GM18520 (cell line): ENCODE data around the gene CILP2.

Experiments
- ATAC-seq: cut with Tn5 transposase; IDR thresholded peaks from one replicate; pipeline ENCODE4 v1.9.1; 2021; ENCODE audit not compliant: unreplicated experiment

Gene CILP2, protein sequence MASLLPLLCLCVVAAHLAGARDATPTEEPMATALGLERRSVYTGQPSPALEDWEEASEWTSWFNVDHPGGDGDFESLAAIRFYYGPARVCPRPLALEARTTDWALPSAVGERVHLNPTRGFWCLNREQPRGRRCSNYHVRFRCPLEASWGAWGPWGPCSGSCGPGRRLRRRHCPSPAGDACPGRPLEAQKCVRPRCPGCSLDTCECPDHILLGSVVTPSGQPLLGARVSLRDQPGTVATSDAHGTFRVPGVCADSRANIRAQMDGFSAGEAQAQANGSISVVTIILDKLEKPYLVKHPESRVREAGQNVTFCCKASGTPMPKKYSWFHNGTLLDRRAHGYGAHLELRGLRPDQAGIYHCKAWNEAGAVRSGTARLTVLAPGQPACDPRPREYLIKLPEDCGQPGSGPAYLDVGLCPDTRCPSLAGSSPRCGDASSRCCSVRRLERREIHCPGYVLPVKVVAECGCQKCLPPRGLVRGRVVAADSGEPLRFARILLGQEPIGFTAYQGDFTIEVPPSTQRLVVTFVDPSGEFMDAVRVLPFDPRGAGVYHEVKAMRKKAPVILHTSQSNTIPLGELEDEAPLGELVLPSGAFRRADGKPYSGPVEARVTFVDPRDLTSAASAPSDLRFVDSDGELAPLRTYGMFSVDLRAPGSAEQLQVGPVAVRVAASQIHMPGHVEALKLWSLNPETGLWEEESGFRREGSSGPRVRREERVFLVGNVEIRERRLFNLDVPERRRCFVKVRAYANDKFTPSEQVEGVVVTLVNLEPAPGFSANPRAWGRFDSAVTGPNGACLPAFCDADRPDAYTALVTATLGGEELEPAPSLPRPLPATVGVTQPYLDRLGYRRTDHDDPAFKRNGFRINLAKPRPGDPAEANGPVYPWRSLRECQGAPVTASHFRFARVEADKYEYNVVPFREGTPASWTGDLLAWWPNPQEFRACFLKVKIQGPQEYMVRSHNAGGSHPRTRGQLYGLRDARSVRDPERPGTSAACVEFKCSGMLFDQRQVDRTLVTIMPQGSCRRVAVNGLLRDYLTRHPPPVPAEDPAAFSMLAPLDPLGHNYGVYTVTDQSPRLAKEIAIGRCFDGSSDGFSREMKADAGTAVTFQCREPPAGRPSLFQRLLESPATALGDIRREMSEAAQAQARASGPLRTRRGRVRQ

DNA sequence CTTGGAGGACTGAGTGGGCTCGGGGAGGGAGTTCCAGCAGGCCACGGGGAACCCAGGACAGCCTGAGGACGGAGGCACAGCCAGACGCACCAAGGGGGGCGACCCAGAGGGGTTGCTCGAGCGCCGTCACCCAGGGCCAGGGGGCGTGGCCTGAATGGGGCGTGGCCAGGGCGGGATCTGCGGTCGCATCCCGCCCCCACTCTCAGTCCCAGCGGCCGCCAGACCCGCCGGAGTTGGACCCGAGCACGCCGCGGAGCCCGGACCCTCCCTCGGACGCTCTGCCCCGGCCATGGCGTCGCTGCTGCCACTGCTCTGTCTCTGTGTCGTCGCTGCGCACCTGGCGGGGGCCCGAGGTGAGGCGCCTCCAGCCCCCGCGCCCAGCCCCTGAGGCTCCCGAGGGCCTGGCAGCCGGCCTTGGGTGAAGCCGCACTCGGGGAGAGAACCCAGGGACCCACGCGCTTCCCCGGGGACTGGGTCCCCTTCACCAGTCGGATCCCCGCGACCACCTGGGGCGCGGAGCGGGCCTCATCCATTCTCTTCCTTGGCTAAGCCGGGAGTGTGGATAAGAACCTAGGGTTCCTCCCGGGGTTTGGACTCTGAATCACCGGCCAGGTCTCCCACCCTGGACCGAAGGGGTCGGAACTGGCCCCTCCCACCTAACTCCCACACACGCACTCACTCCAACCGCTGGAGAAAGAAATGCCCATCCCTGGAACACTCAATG, at the start of gene CILP2:
Gene CILP2 (plus strand): TSS at position 205 of the 724 bp plus-strand sequence. CDS start 85 bp downstream, at position 290.
- ATAC-seq, result no peak

DNA sequence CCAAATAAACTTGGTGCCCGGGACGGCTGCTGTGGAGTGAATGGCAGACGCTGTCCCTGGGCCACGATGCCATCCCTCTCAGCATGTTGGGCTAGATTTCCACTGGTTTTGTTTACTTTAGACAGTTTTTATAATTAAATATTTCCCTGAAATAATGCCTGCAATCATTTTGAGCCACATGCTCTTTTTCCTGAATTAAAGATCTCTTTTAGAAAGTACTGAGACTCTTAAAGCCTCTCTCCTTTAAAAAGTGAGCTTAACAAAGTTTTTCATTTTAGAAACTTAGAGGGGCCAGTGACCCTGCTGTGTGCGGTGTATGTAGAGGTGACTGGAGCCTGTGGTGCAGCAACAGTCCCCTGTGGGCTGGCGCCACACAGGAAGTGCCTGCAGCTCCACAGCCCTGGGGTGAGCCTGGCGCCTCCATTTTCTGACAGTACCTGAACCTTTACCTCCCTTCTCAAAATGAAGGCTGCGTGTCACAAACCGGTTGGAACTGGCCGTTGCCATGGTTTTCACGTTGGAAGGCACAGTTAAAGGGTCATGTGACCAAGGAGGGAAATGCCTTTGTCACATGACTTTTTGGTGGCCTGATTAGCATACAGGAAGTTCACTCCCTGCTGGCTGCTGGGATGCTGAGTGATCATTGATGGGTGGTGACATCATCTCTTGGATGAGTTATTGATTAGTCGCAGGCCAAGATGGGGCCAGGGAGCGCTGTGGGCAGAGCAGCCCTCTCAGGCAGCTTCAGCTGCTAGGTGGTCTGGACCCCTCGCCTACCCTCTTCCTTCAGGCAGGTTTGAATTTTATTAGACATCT, 49.0 kb upstream of the CILP2 start:
- peak; percentile 43 for ATAC-seq

DNA sequence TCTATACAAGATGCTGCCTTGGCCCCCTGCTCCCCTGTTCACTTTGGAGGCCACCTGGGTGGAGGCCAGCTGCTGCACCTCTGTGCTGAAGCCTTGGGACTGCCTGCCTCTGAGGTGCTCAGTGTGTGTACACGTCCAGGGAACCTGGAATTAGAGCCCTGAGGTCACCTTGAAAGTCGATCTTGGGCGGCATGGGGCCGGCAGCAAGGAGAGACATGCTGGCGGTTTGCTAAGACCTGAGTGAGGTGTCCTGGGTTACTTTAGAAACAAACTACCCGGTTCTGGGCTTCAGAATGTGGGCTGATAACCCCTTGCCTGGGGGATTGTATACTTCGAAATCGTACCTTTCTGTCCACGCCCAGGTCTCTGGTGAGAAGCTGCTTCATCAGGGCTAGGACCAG, 48.3 kb upstream of the CILP2 start:
- ATAC-seq, result no peak

DNA sequence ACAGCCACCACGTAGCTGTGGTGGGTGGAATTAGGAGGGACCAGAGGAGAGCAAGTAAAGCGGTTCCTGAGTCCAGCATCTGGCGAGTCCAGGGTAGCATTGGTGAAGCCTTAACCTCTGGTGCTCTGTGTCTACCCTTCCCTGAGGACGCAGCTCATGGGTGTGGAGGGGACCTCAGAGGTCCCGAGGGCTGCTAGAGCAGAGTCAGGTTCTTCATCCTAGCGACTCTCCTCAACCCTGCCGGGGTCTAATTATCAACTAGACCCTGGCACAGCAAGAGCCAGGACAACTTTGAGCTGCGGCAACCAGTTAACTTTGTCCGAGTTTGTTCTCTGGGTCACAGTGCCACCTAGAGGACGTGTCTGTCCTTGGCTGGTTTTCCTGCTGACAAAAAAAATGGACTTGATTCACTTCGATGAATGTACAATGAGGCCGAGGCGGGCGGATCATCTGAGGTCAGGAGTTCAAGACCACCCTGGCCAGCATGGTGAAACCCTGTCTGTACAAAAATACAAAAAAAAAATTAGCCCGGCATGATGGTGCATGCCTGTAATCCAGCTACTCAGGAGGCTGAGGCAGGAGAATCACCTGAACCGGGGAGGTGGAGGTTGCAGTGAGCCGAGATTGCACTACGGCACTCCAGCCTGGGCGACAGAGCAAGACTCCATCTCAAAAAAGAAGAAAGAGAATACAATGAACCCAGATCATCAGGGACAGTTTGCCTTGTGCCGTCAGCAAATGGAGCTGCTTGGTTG, 47.7 kb upstream of the CILP2 start:
- no peak for ATAC-seq

DNA sequence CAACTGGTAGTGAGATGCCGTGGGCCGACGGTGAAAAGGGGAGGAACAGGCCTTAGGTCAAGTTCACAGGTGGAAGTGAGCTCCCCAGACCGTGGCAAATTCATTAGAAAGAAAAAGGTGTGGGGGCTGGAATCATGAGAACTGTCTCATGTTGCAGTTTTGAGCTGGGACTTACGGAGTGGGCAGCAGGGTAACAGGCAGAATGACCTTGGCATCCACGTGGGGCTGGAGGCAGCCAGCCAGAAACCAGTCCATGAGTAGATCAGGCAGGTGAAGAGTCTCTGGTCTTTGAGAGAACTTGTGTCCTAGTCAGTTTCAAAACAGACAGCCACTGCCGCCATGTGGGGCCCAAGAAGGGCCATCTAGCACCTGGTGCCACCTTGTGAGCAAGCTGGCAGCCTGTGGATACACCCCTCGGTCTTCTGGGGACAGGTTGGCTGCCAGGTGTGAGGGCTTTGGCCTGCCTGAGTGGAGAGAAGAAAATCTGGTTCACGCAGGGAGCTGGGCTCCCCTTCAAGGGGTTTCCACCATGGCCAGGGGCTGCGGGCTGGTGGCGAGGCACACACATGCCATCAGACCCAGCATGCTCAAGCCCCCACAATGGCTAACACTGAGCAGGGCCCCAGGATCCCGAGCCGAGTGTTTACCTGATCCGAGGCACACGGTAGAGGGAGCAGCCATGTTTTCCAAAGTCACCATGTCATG, 46.6 kb upstream of the CILP2 start:
- ATAC-seq, result no peak

DNA sequence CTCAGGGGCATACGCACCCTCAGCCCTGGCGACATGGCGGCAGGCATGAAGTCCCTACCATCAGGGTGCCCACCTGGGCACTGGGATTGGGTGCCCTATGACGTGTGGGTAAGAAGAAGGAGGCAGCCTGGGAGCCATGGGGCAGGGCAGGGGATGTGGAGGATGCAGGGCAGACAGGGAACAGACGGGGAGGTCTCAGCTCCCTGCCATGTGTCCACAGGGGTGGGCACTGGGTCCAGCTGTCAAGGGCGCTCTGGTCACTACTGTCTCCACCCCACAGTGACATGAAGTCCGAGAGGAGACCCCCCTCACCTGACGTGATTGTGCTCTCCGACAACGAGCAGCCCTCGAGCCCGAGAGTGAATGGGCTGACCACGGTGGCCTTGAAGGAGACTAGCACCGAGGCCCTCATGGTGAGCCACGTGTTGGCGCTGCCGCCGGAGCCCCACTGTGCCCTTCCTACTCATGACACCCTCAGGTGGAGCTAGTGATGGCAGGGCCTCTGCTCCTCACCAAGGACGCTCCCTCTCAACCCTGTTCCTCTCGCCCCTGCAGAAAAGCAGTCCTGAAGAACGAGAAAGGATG, 45.9 kb upstream of the CILP2 start:
- no peak for ATAC-seq

DNA sequence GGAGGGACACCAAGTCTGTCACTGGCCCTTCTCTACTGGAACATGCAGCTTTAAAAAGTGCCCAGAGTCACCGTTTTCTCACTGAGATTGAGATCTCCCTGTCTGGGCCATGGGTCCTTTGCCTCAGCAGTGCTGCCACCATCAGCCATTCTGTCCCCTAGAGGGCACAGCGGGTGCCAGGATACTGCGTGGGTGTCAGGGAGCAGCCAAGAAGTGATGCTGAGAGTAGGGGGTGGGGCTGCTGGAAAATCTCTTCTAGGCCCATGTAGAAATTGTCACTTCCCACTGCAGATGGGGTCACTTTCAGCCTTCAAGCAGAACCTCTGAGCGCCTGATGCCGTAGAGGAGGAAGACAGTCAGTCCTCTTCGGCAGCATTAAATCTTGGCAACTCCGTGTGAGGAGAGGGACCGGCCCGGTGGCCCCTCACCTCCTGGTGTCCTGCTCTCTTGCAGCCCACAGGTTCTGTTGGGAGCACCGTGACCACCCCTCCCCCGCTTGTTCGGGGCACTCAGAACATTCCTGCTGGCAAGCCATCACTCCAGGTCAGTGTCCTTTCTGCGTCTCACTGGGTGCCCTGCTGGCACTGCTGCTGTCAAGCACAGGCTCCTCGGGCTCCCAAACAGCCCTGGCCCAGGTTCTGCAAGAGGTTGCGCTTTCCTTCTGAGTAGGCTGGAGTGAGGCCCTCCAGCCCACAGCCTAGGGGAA, 44.1 kb upstream of the CILP2 start:
- no peak for ATAC-seq

DNA sequence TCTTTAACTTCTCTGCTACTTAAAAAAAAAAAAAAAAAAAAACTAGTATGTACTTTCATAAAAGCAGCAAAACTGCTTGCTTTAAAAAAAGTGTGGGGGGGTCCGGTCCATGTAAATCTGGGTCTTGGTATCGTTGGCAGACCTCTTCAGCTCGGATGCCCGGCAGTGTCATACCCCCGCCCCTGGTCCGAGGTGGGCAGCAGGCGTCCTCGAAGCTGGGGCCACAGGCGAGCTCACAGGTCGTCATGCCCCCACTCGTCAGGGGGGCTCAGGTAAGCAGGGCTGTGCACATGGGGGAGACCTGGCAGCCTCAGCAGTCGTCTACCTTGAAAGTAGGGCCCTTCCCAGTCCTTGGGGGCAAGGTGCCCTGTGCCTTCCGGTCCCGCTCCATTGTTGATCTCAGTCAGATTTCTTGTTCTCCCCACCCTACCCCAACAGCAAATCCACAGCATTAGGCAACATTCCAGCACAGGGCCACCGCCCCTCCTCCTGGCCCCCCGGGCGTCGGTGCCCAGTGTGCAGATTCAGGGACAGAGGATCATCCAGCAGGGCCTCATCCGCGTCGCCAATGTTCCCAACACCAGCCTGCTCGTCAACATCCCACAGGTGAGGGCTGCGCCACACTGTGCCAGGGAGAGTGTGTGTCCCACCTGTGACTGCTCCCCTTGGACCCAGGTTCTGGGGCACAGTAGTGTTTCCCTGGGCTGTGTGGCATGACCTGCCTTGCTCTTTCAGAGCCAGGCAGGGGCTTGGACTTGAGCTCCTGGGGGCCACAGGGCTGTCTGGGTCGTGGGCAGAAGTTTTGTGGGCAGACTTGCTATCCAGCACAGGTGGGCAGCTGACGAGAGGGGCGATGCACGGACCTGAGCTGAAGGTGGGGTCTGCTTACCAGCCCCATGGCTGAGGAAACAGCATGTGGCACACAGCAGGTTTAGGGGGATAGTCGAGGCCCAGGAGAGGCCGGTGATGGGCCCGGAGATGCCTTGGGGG, 42.2 kb upstream of the CILP2 start:
- ATAC-seq, result no peak

DNA sequence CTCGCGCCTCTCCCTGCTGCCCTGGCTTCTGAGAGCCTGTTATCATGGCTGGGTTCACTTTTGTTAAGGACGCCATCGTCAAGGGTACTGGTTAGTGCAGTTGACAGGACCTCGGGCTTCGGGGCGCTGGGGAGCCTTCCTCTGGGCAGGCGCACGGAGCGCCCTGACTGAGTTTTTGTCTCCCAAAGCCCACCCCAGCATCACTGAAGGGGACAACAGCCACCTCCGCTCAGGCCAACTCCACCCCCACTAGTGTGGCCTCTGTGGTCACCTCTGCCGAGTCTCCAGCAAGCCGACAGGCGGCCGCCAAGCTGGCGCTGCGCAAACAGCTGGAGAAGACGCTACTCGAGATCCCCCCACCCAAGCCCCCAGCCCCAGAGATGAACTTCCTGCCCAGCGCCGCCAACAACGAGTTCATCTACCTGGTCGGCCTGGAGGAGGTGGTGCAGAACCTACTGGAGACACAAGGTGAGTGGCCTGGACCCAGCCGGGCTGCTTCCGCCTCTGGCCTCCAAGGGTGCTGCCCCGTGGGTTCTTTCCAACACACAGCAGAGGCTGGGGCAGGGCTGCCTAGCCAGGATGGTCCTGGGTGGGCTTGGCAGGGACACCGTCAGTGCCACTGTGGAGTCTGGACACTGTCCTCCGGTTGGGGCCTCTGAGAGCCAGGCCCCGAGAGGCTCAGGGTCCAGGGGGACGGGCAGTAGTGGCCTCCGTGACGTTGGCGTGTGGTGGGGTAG, 39.6 kb upstream of the CILP2 start:
- no peak for ATAC-seq

DNA sequence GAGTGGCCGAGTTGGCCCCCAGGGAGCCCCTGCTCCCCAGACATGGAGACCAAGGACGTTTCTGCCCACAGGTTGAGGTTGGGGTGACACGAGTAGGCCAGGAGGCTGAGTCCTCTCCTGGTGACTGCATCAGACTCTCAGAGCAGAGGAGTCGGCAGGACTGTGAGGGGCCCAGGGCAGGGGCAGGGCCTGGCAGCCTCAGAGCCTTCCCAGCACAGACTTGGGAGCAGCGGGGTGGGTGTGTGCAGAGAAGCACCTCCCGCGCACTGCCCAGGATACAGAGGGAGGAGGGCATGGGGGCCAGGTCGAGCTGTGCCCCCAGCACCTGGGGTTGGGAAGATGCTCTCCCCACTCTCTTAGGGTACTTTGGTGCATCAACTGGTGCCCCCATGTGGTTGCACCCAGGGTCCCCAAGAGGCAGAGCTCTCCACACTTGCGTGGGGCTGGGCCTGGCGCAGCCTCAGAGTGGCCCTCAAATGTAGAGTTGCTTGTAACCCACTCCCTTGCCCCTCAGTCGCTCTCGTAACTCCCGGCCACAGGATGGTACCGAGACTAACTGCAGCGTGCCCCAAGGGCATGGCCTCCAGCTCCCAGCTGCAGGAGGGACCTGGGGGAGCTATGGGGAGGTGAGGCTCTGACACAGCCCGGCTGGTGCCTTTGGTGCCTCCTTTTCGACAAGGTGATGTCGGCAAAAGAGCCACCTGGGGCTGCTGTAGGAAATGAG, 38.6 kb upstream of the CILP2 start:
- ATAC-seq, result no peak

DNA sequence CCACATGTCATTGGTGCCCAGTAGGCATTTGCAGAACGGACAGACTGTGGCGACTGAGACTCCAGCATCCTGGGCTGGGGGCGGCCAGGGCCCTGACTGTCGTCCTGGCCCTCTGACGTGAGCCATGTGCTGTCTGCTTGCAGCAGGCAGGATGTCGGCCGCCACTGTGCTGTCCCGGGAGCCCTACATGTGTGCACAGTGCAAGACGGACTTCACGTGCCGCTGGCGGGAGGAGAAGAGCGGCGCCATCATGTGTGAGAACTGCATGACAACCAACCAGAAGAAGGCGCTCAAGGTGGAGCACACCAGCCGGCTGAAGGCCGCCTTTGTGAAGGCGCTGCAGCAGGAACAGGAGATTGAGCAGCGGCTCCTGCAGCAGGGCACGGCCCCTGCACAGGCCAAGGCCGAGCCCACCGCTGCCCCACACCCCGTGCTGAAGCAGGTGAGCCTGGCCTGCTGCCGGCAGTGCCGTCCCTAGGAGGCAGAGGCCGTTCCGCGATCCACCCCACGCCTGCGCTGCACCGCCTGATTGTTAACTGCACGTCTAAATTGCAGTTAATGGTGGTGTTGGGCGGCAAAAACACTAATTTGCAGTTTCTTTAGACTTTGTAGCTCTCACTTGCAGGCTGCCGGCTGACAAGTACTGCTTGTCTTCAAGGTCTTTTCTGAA, 37.0 kb upstream of the CILP2 start:
- no peak for ATAC-seq

DNA sequence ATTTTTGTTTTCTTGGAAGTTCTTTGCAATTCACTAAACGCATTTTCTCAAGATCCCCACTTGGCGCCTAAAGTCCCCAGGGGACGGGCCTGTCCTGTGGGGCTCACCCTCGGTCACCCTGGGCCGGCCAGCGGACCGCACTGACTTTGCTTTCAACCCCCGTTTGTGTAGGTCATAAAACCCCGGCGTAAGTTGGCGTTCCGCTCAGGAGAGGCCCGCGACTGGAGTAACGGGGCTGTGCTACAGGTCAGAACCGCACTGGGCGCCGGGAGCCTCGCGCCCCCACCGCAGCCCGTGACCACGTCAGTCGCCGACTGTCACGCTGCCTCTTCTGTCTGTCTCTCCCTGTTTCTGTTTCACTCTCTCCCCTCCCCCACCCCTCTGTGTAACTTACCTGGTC, 36.3 kb upstream of the CILP2 start:
- ATAC-seq, result no peak

DNA sequence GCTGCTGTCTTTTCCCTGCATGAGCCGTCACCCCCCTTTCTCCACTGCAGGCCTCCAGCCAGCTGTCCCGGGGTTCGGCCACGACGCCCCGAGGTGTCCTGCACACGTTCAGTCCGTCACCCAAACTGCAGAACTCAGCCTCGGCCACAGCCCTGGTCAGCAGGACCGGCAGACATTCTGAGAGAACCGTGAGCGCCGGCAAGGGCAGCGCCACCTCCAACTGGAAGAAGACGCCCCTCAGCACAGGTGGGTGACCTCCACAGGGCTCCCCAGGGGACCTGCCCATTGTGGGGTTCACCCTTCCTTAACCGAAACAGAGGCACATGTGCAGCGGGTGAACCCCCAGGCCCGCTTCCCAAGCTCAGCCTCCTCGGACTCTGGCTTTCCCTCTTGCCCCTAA, 35.8 kb upstream of the CILP2 start:
- ATAC-seq, result no peak

DNA sequence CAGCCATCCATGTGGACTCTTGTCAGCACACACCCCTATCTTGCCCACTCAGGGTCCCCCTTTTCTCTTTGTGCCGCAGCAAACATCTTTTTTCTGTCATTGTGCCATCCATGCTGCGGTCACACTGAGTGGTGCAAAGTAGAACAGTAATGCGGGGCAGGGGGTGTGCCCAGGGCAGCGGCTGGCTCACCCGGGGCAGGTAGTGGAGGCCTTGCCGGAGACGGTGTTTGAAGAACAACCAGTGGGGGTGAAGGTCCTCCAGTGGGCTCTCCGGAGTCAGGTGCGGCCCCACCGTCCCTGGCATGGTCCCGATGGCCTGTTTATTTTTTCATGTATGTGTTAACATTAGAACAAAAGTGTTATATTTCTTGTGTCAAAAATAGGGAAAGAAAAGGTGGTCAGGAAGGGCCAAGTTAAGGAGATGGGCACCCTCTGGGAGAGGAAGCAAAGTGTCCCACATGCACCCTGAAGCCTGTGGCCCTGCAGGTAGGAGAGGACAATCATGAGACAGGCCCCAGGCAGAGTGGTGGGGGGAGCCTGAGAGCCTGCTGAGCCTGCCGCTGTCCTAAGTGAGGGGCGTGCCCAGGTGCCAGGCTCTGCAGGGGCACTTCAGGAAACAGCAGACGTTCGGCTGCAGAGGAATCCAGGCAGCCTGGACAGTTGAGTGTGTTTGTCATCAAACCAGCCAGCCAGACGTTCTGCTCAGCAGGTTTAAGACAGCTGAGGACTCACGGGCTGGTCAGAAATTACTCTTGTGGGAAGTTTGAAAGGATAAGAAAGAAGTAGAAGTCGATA, 35.1 kb upstream of the CILP2 start:
- ATAC-seq, result no peak
